Body of pancreas (tissue), 4 donors: ENCODE data around the gene NIT2.

ENCODE experiments used
- CTCF ChIP-seq, 7 experiments: fragments of 450-650 bp in 4 of 7; fragments of 200-600 bp in 3 of 7; sonication (generic) in 3 of 7; IDR thresholded peaks; one replicate each; pipeline ENCODE4 v1.5.1; 2016 to 2019; ENCODE audit warnings: antibody characterized with exemption in 7 of 7
- POLR2A ChIP-seq, 3 donors: fragments of 450-650 bp; IDR thresholded peaks; one replicate each; pipeline ENCODE4 v1.6.1; 2016; ENCODE audit warnings: antibody characterized with exemption in 3 of 3, mild to moderate bottlenecking in 2 of 3

GRCh38 chr3:100401674-100402041, 67.1 kb downstream of the NIT2 start:
- TF ChIP-seq CTCF (IDR thresholded peaks at IDR 0.05) (no peak), POLR2A (IDR thresholded peaks at IDR 0.05) (no peak)
